Measurements from ENCODE around the gene CCDC146. TPM values are rescaled to one million over a fixed set of nuclear protein-coding genes. Genes with fewer than 3 reads are reported as not detected.

Gene CCDC146
- total and polyA plus RNA-seq, 10 of the 15 experiments (the other 5 are each of a cell fraction or from before 2014, with no cell fraction given) = 0.28 to 5.3 (median 1.3) TPM

- DNase-seq (ENCODE audit: low read depth, low spot score) = peak; percentile 33
- ChIA-PET SMC1A (ENCODE audit: uncharacterized antibody, unreplicated experiment) (interaction anchor here (0.9 to 1.6 kb wide), 5 partner anchors 8 to 62 kb away, joined by 3 to 11 read pairs (median 5); no protein-coding TSS in a partner anchor), POLR2A (interaction anchor here (0.6 to 1.7 kb wide), 2 partner anchors 19 to 31 kb away, joined by 3 to 4 read pairs; no protein-coding TSS in a partner anchor), RAD21 (ENCODE audit: unreplicated experiment) (interaction anchor here (0.7 to 1.5 kb wide), 6 partner anchors 16 to 499 kb away, joined by 3 to 7 read pairs (median 4); partner anchors contain the start of gene FGL2), CTCF (interaction anchor here (1.2 to 2.8 kb wide), 6 partner anchors 8 to 66 kb away, joined by 3 to 12 read pairs (median 6); no protein-coding TSS in a partner anchor)
- FAIRE-seq = no peak
- Histone ChIP-seq H3K4me1 (ENCODE audit: control insufficient read depth, insufficient read depth, low read length) (peaks cover 19% of the 10 kb centered on the region), H3K36me3 (ENCODE audit: control insufficient read depth in 2 of 2, insufficient read depth in 2 of 2, low read length in 1 of 2) (no peaks in the 10 kb centered on the region), H3K27ac (ENCODE audit: control insufficient read depth, insufficient read depth) (no peak overlapping the region; the same call in 1 of the 2 replicates), H3K4me3 (no peak overlapping the region), H2AFZ (ENCODE audit: control insufficient read depth, low read depth, low read length) (peak overlapping the region; percentile 58; the same call in 1 of the 2 replicates), H3K79me2 (ENCODE audit: control insufficient read depth, insufficient read depth, low read length) (no peaks in the 10 kb centered on the region), H3K27me3 (replicated peaks in 1 of 2; ENCODE audit: control insufficient read depth in 2 of 2, insufficient read depth in 2 of 2, low read length in 1 of 2) (no peaks in the 10 kb centered on the region), H3K9ac (ENCODE audit: control insufficient read depth, insufficient read depth, low read length) (no peak overlapping the region), H4K20me1 (ENCODE audit: control insufficient read depth, insufficient read depth) (no peaks in the 10 kb centered on the region), H3K9me3 (replicated peaks; ENCODE audit: control insufficient read depth, insufficient read depth, low read length) (no peaks in the 10 kb centered on the region), H3K4me2 (ENCODE audit: control insufficient read depth, insufficient read depth) (no peak overlapping the region)
- 16% methylated on average over 2 of the region's 2 CpGs for WGBS (ENCODE audit: insufficient coverage, insufficient replicate concordance, low lambda C conversion rate, missing lambda C conversion rate)
- in situ Hi-C loops (cut with MboI) = no loop called here
- intact Hi-C loops (cut with micrococcal nuclease; ENCODE audit: unreplicated experiment) = loop anchor here (1.0 kb wide), 1 partner anchor 64 kb away; no protein-coding TSS in a partner anchor
- peak; percentile 93 for ATAC-seq
- no TSS peak for BruUV-seq (replicated peaks)
- TF ChIP-seq MAX (IDR thresholded peaks at IDR 0.05; ENCODE audit: low read depth, low read length) (no peak), SMC3 (IDR thresholded peaks at IDR 0.05; ENCODE audit: borderline replicate concordance, low read length) (no peak), ZBTB40 (IDR thresholded peaks at IDR 0.05; ENCODE audit: borderline replicate concordance) (no peak), POU2F2 (IDR thresholded peaks at IDR 0.05; ENCODE audit: borderline replicate concordance, low read depth, low read length) (0 out of 3 replicates have a peak, but pooled peaks have one; percentile 27), SRF (IDR thresholded peaks at IDR 0.05; ENCODE audit: low read depth in 2 of 2, low read length in 2 of 2) (peak in 1 of 2 experiments; percentile 82; a peak in 2 of 4 replicates), PBX3 (IDR thresholded peaks at IDR 0.05; ENCODE audit: insufficient replicate concordance, low read depth, low read length) (no peak), NFYA (IDR thresholded peaks at IDR 0.05; ENCODE audit: borderline replicate concordance, low read depth, low read length) (no peak), TCF7 (IDR thresholded peaks at IDR 0.05; ENCODE audit: borderline replicate concordance) (peak; percentile 83), ZBED1 (IDR thresholded peaks at IDR 0.05; ENCODE audit: borderline replicate concordance) (peak; percentile 96; the same call in 1 of the 2 replicates), IKZF1 (conservative IDR thresholded peaks at IDR 0.05) (peak; percentile 58), CHD4 (IDR thresholded peaks at IDR 0.05) (no peak), ZZZ3 (IDR thresholded peaks at IDR 0.05; ENCODE audit: control insufficient read depth, insufficient read length, low read depth) (no peak), CBX5 (IDR thresholded peaks at IDR 0.05; ENCODE audit: low read depth) (0 out of 2 replicates have a peak, but pooled peaks have one; percentile 58), ETV6 (conservative IDR thresholded peaks at IDR 0.05 in 1 of 2, IDR thresholded peaks at IDR 0.05 in 1 of 2; ENCODE audit: borderline replicate concordance in 1 of 2, low read depth in 1 of 2) (peak in 1 of 2 experiments; percentile 97; a peak in 2 of 4 replicates), SIN3A (IDR thresholded peaks at IDR 0.05; ENCODE audit: low read depth, low read length) (no peak), BMI1 (IDR thresholded peaks at IDR 0.05; ENCODE audit: borderline replicate concordance) (peak; percentile 54; the same call in 1 of the 2 replicates), WRNIP1 (IDR thresholded peaks at IDR 0.05; ENCODE audit: borderline replicate concordance, low read depth, low read length) (no peak), SIX5 (IDR thresholded peaks at IDR 0.05; ENCODE audit: low read depth, low read length, severe bottlenecking) (no peak)
Measured at GRCh38 chr7:77266291-77266794, 143.9 kb downstream of the CCDC146 start.

Data from GM12878 (cell line).